GM21825 (cell line): ENCODE results near the gene THBD.

Source experiments
- ATAC-seq: cut with Tn5 transposase; IDR thresholded peaks from one replicate; pipeline ENCODE4 v1.9.1; 2021; ENCODE audit warnings: mild to moderate bottlenecking, moderate library complexity; ENCODE audit not compliant: unreplicated experiment

The THBD gene

GRCh38 chr20:23085436-23086055 is 36.1 kb upstream of the THBD start:
- ATAC-seq, result no peak

DNA sequence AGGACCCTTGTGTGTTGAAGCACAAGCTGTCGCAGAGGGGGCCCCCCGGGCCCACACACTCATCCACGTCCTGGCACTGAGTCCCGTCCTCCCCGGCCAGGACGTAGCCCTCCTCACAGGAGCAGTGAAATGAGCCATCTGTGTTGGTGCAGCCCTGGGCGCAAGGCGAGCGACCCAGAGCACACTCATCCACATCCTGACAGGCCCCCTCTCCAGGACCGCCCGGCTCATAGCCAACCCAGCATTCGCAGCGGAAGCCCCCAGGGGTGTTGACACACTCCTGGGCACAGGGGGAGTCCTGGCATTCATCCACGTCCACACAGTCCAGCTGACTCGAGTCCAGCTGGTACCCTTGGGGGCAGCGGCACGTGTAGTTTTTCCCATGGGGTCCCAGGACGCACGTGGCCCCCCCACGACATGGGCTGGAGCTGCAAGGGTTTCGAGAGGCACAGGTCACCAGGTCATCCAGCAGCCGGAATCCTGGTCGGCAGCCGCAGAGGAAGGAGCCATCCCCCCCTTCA is 35.4 kb upstream of the THBD start:
- ATAC-seq, result no peak

GRCh38 chr20:23084282-23084844 is 34.9 kb upstream of the THBD start:
- ATAC-seq, result no peak

DNA sequence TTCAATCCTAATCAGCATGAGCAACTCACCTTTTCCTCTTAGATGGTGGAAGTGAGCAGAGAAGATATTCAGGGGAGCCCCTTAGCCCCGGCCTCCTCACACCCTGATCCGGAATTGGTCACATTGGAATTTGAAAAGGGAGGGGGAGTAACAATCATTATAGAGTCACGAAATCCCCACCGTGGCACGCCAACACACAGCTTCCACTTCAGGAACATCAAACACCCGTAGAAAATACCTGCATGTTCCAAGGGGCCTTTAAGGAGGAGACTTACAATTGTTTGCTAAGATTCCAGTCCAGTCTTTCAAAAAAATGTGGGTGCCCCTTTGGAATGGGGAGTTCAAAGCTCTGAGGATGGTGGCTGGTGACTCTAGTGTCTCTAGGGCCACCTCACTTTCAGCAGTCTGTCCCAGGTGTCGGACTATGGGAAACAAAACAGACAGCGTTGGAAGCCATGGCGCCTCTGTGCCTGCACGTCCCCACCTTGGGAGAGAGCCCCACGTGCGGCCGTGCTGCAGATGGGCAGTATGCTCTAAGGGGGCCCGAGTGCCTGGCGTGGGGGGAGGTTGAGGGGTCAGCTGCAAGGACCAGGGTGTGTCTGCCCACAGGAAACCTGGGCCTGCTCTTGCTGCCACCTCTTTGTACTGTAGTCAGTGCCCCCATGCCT is 34.2 kb upstream of the THBD start:
- ATAC-seq, result no peak

DNA sequence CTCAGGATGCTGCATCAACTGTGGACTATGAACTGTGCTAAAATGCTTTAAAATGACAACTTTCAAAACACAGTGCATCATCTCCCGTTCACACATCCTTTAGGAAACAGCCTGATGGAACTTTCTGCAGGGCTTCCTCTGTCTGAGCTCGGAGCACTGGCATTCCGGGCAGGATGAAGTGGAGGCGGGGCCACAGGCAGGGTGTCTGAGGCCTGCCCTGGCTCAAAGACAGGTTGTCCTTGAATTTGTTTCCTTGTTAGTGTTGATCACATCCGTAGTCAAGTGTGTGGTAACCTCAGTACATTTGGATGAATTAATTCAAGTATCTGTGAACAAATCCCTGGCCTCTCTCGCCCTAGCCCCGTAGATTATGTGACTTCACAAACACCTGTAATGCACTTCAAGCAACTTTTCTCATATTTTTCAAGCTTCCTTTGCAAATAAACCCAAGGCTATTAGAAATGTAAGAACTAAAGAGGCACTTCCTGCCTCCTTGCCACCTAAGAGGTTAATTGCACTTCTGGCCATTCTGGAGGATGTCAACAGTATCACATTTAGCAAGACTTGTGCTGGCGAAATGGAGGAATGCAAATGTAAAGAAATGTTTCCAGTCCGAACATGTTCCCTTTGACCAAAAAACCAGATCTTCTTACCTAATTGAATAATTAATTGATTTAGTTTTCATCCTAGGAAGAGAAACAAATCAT is 33.5 kb upstream of the THBD start:
- no peak for ATAC-seq

DNA sequence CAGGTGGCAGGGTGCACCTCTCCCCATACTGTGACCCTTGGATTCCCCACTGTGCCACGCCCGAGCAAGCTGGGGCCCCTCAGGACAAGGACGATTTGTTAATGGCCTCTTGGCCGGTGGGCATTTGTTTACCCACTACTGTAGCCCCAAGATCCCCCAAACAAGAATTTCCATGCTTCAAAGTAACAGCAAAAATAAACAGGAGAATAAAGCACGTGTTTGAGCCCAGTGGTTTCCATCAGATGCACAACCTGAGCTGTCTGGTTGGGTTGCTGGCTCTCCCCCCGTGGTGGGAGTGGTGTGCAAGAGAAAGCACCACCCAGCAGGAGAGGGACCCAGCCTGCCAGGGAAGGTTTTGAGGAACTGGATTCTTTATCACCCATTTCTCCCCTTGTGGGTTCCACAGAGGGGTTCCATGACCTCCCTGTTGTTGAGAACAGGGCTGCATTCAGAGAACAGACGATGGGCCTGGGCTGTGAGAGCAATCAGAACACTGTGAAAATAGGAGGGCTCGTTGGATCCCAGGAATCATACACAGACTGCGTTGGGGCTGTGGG is 31.9 kb upstream of the THBD start:
- no peak for ATAC-seq

GRCh38 chr20:23080521-23080920 is 31.0 kb upstream of the THBD start:
- ATAC-seq, result no peak

DNA sequence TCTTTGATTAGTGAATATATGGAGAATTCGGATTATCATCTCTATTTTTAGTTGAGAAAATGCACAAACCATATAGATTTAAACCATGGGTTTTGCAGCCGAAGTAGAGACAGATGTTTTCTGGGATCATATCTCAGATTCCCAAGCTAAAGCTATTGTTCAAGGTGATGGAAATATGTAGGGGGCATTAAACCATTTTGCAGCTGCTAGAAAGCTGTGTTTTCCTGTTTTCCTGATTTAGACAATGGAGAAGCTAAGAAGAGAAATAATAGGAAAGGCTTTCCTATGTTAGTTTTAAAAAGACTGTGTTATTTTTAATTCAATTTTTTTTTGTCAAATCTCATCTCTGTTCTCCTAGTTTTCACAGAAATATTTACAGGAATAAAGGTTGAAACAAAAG is 30.5 kb upstream of the THBD start:
- no peak for ATAC-seq

GRCh38 chr20:23079016-23079351 is 29.5 kb upstream of the THBD start:
- no peak for ATAC-seq

DNA sequence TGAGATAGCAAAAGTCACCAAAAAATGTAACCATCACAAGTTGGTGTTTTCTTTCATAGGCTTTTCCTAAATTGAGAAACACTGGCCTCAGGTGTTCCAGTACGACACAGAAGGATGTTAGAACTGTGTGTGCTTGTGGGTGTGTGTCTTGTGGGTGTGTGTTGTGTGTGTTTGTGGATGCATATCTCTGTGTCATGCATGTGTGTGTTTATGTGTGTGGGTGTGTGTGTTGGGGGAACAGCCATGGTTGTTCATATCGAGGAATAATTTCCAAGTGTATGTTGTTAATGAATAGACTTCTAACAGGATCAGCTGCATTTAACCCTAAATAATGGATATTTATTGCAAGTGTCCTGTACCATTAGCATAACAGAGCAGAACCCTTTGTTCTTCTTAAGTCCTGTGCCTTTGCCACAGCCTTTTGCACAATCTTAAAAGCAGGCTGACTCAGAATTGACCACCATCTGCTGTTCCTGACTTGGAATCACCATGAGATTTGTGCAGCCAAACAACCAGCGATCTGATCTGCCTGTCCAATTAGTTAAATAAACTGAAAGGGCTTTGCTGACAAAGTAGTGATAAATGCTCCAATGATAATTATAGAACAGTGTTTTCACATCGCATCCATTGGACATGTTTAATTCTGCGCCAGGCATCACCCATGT is 29.0 kb upstream of the THBD start:
- no peak for ATAC-seq

DNA sequence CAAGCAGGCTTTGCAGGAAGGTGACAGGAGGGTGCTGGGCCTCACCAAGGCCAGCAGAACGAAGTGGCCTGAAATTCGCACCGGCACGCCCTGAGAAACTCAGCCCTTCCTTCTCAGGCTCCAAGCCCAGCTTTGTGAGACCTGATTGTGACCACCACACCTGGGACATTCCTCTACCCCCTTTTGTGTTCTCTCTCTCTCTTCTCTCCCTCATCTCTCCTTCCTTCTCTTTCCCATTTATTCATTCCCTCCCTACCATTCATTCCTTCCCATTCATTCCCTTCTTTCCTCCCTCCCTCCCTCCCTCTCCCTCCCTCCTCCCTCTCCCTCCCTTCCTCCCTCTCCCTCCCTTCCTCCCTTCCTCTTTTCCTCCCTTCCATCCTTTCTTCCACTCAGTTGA is 27.8 kb upstream of the THBD start:
- no peak for ATAC-seq

DNA sequence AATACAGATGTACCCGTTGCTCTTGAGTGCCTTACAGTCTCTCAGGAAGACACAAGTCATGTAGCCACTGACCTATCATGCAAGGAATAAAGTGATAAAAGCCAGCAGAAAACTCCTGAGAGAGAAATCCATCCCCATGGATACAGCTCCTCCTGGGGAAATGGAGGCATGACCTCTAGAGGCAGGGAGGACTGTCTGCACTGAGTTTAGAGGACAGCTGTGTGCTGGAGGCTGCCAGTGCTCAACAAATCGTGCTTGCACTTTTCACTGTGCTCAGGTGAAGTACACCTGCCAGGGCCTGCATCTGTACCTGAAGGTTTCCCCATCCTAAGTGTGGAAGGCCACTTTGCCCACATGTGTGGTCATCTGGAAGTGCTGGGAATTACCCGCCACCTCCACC is 24.6 kb upstream of the THBD start:
- no peak for ATAC-seq

DNA sequence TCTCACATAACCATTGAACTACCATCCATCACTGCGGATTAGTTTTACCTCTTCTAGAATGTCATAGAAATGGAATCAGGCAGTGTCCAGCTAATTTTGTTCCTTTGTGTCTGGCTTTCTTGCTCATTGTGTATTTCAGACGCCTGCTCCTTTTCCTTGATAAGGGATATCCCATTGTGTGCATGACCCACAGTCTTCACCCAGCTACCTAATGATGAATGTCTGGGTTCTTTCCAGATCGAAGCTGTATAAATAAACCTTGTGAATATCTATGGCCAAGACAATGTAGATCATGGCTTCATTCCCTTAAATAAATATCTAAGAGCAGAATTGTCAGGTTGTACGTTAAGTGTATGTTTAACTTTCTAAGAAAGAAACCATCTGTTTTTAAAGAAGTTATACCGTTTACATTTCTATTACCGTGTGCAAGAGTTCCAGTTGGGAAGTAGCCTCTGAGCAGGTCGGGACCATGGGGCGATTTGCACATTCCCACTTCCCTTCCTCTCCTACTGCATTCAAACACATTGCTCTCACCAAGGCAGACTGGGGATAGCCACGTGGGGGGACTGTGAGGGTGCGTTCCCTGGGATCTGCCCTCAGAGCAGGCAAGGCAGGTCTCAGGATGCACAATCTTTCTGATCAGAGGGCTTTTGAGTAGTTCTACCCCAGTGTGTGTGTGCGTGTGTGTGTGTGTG is 23.6 kb upstream of the THBD start:
- ATAC-seq, result no peak

DNA sequence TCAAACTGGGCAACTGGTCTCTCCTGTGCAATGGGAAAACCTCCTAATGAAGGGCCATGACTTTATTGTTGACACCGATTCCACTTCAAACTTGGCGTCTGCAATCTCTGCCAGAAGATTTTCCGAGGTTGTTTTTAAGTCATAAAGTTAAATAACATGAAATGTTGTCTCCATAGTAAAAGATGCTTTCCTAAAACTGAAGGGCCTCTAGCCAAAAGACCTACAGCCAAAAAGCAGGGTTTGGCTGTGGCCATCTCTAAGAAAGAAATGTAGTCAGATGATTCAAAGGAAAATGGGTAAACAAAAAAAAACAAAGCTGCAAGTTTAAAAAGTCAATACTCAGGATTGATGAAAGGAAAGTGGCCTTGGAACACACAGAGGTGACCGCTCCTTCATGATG is 22.5 kb upstream of the THBD start:
- no peak for ATAC-seq

DNA sequence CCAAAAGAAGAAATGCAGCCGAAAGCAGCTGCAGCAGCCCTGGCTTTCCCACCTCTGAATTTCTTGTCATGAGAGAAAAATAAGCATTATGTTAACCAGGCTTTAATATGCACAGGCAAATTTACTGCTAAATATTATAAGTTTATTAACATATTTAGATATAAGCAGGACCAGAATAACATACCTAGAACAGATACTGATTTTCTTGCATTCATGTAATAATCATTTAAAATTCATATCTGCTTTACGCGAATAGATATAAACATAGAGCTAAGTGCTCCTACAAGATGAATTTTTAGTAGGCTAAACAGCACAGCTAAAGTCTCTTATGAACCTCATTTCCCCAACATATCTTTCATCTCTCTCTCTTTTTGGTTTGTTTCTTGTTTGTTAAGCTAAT is 21.9 kb upstream of the THBD start:
- no peak for ATAC-seq

DNA sequence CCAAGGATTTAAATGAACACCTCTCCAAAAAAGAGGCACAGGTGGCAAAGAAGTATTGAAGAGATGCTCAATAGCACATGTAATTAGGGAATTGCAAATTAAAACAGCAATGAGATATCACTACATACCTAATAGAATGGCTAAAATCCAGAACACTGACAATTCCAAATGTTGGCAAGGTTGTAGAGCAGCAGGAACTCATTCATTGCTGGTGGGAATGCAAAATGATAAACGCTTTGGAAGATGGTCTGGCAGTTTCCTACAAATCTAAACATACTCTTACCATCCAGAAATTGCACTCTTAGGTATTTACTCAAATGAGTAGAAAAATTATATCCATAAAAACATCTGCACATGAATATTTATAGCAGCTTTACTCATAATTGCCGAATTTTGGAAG is 19.6 kb upstream of the THBD start:
- no peak for ATAC-seq

DNA sequence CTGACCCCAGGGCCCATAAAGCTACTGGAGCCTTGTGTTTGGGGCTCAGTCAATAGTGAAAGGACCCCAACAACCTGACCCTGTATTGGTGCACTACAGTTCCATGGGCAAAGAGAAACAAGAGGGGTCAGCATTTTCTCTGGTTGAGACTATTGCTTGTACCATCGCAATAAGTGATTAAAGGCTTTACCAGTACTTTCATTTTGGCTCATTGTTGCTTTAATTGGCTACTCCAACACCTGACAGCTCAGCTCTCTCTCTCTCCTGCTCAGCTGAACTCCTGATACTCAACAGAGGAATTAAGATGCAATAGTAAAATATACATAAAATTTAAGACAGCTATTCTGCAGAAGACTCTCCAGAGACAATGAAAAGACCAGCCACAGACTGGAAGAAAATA is 18.8 kb upstream of the THBD start:
- ATAC-seq, result no peak

- ATAC-seq, result no peak
Observed at GRCh38 chr20:23066772-23067171, 17.3 kb upstream of the THBD start.

GRCh38 chr20:23065266-23066201 is 16.1 kb upstream of the THBD start:
- ATAC-seq, result no peak
